IMR-90 (cell line): Measurements from ENCODE around the gene CTNNBIP1. TPM values are rescaled to one million over a fixed set of nuclear protein-coding genes. Genes with fewer than 3 reads are reported as not detected.

Experiments
- ATAC-seq: fragments of 200-7000 bp; cut with Tn5 transposase; 2 replicates; pipeline ENCODE4 v1.9.1; 2020; ENCODE audit warnings: low read depth, mild to moderate bottlenecking, moderate library complexity
- BruUV-seq: library from RNA; stranded (reverse); fragments of 400-500 nt; replicated peaks from 2 replicates; lab custom pipeline; 2021; lab: Mats Ljungman, UMichigan
- CTCF ChIA-PET: fragments of 300-600 bp; formaldehyde crosslinking; extraction: SDS; loops from one replicate; lab custom pipeline; 2021; ENCODE audit warnings: antibody characterized with exemption; lab: Yijun Ruan, JAX
- POLR2A ChIA-PET: fragments of 300-600 bp; sonication (Branson Sonifier 250); formaldehyde crosslinking; loops from one replicate; lab custom pipeline; 2022; ENCODE audit warnings: antibody characterized with exemption; ENCODE audit not compliant: unreplicated experiment; lab: Charles Lee
- DNase-seq: peaks from one replicate; pipeline ENCODE4 v3.0.0; 2013
- H2AFZ ChIP-seq: replicated peaks from 2 replicates; pipeline ENCODE3; 2013; ENCODE audit warnings: low read length, mild to moderate bottlenecking; ENCODE audit not compliant: poor library complexity
- H2AK5ac ChIP-seq: 2 replicates; pipeline ENCODE4 v1.6.1; 2013; ENCODE audit warnings: low read depth, low read length, inconsistent platforms
- H2AK9ac ChIP-seq: replicated peaks from 2 replicates; pipeline ENCODE3; 2013; ENCODE audit warnings: mild to moderate bottlenecking, low read depth, low read length, moderate library complexity; ENCODE audit not compliant: poor library complexity
- H2BK120ac ChIP-seq: 2 replicates; pipeline ENCODE4 v1.6.1; 2013; ENCODE audit warnings: low read depth, low read length, inconsistent platforms
- H2BK15ac ChIP-seq: 3 replicates; pipeline ENCODE4 v1.6.1; 2013; ENCODE audit warnings: low read depth, low read length, inconsistent platforms
- H2BK20ac ChIP-seq: 2 replicates; pipeline ENCODE4 v1.6.1; 2013; ENCODE audit warnings: low read depth, mild to moderate bottlenecking, inconsistent platforms, low read length, moderate library complexity
- H2BK5ac ChIP-seq: 2 replicates; pipeline ENCODE4 v1.6.1; 2013; ENCODE audit warnings: mild to moderate bottlenecking, low read depth, low read length, inconsistent platforms; ENCODE audit not compliant: poor library complexity, severe bottlenecking
- H3K14ac ChIP-seq: replicated peaks from 2 replicates; pipeline ENCODE4 v1.6.1; 2013; ENCODE audit warnings: low read depth, low read length, inconsistent platforms
- H3K18ac ChIP-seq: 2 replicates; pipeline ENCODE4 v1.6.1; 2013; ENCODE audit warnings: low read depth, low read length, control low read depth
- H3K23ac ChIP-seq: 2 replicates; pipeline ENCODE4 v1.6.1; 2013; ENCODE audit warnings: low read depth, low read length, inconsistent platforms
- H3K27ac ChIP-seq: 2 replicates; pipeline ENCODE4 v1.5.1; 2013; ENCODE audit warnings: mild to moderate bottlenecking, control low read depth, low read length; ENCODE audit not compliant: insufficient read depth
- H3K27me3 ChIP-seq: 2 replicates; pipeline ENCODE4 v1.6.1; 2013; ENCODE audit warnings: low read length; ENCODE audit not compliant: control insufficient read depth, insufficient read depth
- H3K36me3 ChIP-seq: 2 replicates; pipeline ENCODE4 v1.6.1; 2013; ENCODE audit warnings: low read length, mixed read lengths; ENCODE audit not compliant: control insufficient read depth, insufficient read depth
- H3K4ac ChIP-seq: 2 replicates; pipeline ENCODE4 v1.6.1; 2013; ENCODE audit warnings: low read depth, low read length, inconsistent platforms
- H3K4me1 ChIP-seq: 2 replicates; pipeline ENCODE4 v1.6.1; 2013; ENCODE audit warnings: low read length, mixed read lengths; ENCODE audit not compliant: control insufficient read depth, insufficient read depth
- H3K4me2 ChIP-seq: 2 replicates; pipeline ENCODE4 v1.6.1; 2013; ENCODE audit warnings: low read depth, mild to moderate bottlenecking, control low read depth, low read length, moderate library complexity
- H3K4me3 ChIP-seq: 2 replicates; pipeline ENCODE4 v1.5.1; 2013; ENCODE audit warnings: low read depth, mild to moderate bottlenecking, control low read depth, low read length, moderate library complexity; ENCODE audit not compliant: insufficient read depth
- H3K56ac ChIP-seq: 2 replicates; pipeline ENCODE4 v1.6.1; 2013; ENCODE audit warnings: low read length, inconsistent platforms; ENCODE audit not compliant: insufficient read depth; ENCODE audit errors: extremely low read depth
- H3K79me1 ChIP-seq, 2 experiments: 2 replicates each; pipeline ENCODE4 v1.6.1; 2013; ENCODE audit warnings: low read length in 2 of 2, inconsistent platforms in 1 of 2, low read depth in 1 of 2
- H3K9ac ChIP-seq: 2 replicates; pipeline ENCODE4 v1.6.1; 2013; ENCODE audit warnings: low read depth, low read length, control low read depth
- H3K9me1 ChIP-seq: 2 replicates; pipeline ENCODE4 v1.6.1; 2013; ENCODE audit warnings: low read length, inconsistent platforms; ENCODE audit not compliant: insufficient read depth
- H3K9me3 ChIP-seq: 2 replicates; pipeline ENCODE4 v1.6.1; 2013; ENCODE audit warnings: low read length; ENCODE audit not compliant: control insufficient read depth, insufficient read depth
- H4K20me1 ChIP-seq: 2 replicates; pipeline ENCODE4 v1.6.1; 2013; ENCODE audit warnings: low read length, inconsistent platforms; ENCODE audit not compliant: insufficient read depth
- H4K5ac ChIP-seq: 2 replicates; pipeline ENCODE4 v1.6.1; 2013; ENCODE audit warnings: mild to moderate bottlenecking, low read depth, low read length, control low read depth
- H4K8ac ChIP-seq, 2 experiments: 2 replicates each; pipeline ENCODE4 v1.6.1; 2013; ENCODE audit warnings: low read depth in 2 of 2, low read length in 2 of 2, control low read depth in 1 of 2, inconsistent platforms in 1 of 2
- H4K91ac ChIP-seq: 2 replicates; pipeline ENCODE4 v1.6.1; 2013; ENCODE audit warnings: low read depth, low read length, inconsistent platforms; ENCODE audit not compliant: insufficient read depth
- RFX5 ChIP-seq: IDR thresholded peaks from 2 replicates; pipeline ENCODE4 v1.8.0; 2012; ENCODE audit warnings: low read depth, mild to moderate bottlenecking, low read length, moderate library complexity
- WGBS, 2 experiments: methylation state at CpG; one replicate each; pipeline versions ENCODE4 v1.1.5 to v1.1.7; 2013; ENCODE audit warnings: missing lambda C conversion rate in 2 of 2; ENCODE audit not compliant: insufficient read length in 1 of 2; ENCODE audit errors: extremely low coverage in 2 of 2; 5-methylcytosine and 5-hydroxymethylcytosine counted together
- dilution Hi-C: fragments of 300-500 bp; cut with HindIII; formaldehyde crosslinking; loops from one replicate; pipeline ENCODE4 v1.14.3; 2018; ENCODE audit warnings: low sequenced_read_pairs; ENCODE audit not compliant: unreplicated experiment
- in situ Hi-C: fragments of 300-500 bp; cut with MboI; formaldehyde crosslinking; loops from 3 replicates; pipeline ENCODE4 v1.14.3; 2019; ENCODE audit warnings: low sequenced_read_pairs, inconsistent platforms, mixed read lengths
- intact Hi-C: fragments of 100-400 bp; cut with micrococcal nuclease; formaldehyde crosslinking; loops from 2 replicates; pipeline ENCODE4 v1.10.0; 2022
- polyA plus RNA-seq, 3 experiments: library from polyadenylated mRNA; depleted of rRNA; stranded (reverse); fragments of >200 nt; gene quantifications; 2 replicates each; pipeline ENCODE4 v1.2.3, GENCODE V29; 2012; ENCODE audit warnings: low replicate concordance in 1 of 3
- total RNA-seq: library from RNA; depleted of rRNA; stranded (reverse); fragments of >200 nt; gene quantifications from 2 replicates; pipeline ENCODE4 v1.2.3, GENCODE V29; 2012

The CTNNBIP1 gene
- total and polyA plus RNA-seq, 2 of the 4 experiments (the other 2 are of a cell fraction): 24.7 to 28.5 TPM

DNA sequence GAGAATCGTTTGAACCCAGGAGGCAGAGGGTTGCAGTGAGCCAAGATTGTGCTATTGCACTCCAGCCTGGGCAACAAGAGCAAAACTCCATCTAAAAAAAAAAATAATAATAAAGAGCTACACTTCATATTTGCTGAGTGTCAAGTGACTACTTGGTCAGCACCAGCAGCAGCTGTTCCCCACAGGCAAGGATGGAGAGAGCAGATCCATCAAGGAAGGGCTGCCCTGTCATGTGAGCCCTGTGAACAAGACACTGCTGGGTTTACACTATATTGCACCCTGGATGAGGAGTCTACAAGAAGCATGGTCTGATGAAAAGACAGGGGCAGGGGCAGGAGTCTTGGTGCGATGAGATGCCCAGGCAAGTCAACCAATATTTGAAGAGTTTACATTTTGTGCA, 3.6 kb downstream of the CTNNBIP1 start:
- ATAC-seq (no peak), DNase-seq (no peak)
- no TSS peak for BruUV-seq
- Histone ChIP-seq H3K4me3 (no peak overlapping the region), H3K79me1 (peaks cover 33 to 56% of the 10 kb centered on the region in 2 experiments), H3K23ac (0 out of 2 replicates have a peak overlapping the region, but pooled peaks have one; percentile 3), H2AK5ac (peak overlapping the region; percentile 57; the same call in 1 of the 2 replicates), H3K18ac (no peak overlapping the region), H2BK5ac (no peak overlapping the region), H4K8ac (no peak overlapping the region), H3K4me2 (no peak overlapping the region), H2BK120ac (no peak overlapping the region), H3K9ac (no peak overlapping the region), H2BK20ac (no peak overlapping the region), H4K5ac (no peak overlapping the region), H3K36me3 (no peaks in the 10 kb centered on the region), H2AFZ (no peak overlapping the region), H3K9me1 (peaks cover 11% of the 10 kb centered on the region), H4K91ac (no peak overlapping the region), H2BK15ac (no peak overlapping the region), H3K27me3 (no peaks in the 10 kb centered on the region), H3K4me1 (peaks cover 8% of the 10 kb centered on the region), H3K27ac (no peak overlapping the region), H3K14ac (no peak overlapping the region), H3K56ac (no peak overlapping the region), H3K9me3 (no peaks in the 10 kb centered on the region), H2AK9ac (no peak overlapping the region), H4K20me1 (no peaks in the 10 kb centered on the region; the same call in 1 of the 2 replicates), H3K4ac (no peak overlapping the region)
- intact Hi-C loops (no loop called here), dilution Hi-C loops (no loop called here), in situ Hi-C loops (no loop called here)
- ChIA-PET CTCF (no interaction called here), POLR2A (no interaction called here)
- WGBS, 2 experiments: no CpG with 5 or more reads among the region's 2 CpGs
- TF ChIP-seq RFX5: no peak
